Dedifferentiated amniotic fluid mesenchymal stem cell (primary cell): ENCODE measurements around the gene MAGI3.
"Not testable (repeated sequence)": the region's sequence is repeated elsewhere in the genome, so short reads cannot be mapped to it uniquely, and the experiment has no call there.

Source experiments
- DNase-seq: peaks from one replicate; pipeline ENCODE4 v3.0.0-alpha.2; 2016; ENCODE audit errors: extremely low spot score

The MAGI3 gene

DNA sequence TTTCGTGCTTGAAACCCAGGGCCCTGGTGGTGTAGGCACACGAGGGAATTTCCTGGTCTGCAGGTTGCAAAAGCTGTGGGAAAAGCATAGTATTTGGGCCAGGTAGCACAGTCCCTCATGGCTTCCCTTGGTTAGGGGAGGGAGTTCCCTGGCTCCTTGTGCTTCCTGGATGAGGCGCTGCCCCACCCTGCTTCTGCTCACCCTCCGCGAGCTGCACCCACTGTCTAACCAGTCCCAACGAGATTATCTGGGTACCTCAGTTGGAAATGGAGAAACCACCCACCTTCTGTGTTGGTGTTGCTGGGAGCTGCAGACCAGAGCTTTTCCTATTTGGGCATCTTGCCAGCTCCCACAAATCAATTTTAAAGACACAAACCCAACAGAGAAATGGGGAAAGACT lies 186.0 kb downstream of the MAGI3 start:
- DNase-seq: no peak

DNA sequence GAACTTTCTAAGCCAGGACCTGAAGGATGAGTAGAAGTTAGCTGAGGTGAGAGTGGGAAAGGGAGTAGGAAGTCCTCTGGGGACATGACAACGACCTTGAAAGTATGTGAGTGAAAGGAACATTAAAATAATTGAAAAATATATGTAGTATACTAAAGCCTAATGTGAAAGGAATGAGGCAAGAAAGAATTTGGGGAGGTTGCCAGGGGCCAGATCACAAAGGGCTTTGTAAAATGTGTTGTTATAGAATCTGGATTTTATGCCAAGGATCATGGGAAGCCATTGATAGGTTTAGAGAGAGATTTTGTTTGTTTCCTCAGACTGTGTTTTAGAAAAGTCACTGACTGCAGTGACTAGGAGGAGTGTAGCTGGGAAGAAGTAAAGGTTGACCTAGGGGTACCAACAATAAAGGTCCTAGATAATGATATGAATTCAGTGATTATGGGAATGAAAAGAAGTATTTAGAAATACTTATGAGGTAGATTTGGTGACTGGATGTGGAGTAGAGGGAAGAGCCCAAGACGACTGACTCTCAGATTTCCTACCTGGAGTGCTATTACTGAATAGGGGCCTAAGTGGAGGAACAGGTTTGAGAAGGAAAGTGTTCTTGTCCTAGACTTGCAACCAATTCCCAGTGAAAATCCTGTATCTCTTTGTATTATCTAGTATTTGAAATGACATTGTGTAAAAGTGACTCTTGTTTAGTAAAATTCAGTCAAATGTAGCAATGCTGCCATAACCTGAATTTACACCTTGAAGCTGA lies 189.1 kb downstream of the MAGI3 start:
- DNase-seq: peak; percentile 18

DNA sequence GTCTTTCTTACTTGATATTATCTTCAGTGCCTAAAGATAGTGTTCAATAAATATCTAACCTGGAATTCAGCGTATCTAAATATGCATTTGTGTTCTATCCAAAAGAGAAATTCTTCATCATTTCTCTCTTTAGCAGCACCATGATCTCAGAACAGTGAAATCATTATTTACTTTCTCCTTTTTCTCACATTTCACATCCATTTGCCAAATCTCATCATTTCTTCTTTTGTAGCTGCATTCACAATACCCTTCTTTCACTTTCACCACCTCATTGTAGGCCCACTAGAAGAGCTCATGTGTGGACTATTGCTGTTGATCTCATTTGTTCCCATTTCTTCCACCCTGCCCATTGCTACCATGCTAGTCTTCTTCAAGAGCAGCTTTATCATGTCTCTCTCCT lies 191.0 kb downstream of the MAGI3 start:
- no peak for DNase-seq

DNA sequence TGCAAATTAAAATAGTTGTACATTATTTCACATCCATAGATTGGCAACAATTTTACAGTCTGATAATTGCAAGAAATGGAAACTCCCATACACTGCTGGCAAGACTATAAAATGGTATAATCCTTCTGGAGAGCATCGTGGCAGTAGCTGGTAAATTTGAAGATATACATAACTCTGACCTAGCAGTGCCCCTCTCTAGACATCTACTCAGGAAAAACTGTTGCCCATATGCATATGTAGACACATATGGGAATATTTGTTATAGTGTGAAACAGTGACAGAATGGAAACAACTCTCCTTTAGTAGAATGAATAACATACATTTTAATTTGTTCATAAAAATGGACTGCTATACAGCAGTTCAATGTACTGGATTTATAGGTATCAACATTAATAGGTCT lies 191.8 kb downstream of the MAGI3 start:
- no peak for DNase-seq

DNA sequence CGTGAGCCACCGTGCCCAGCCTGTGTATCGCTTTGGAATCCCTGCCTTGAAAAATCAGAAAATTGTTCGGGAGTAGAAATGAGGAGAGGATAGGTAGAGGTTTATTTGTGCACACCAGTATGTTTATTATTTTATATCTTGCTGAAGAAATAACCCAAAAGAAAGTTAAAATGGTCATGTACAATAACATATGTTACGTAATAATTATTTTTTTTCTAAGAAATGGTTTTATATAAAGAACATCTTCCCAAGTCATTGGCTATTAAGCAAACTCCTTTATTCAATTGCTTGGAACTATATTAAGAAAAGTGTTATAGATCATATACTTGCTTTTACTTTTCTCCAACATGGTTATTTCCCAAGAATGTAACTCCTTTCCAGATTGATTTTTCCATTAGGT lies 197.2 kb downstream of the MAGI3 start:
- DNase-seq: no peak

DNA sequence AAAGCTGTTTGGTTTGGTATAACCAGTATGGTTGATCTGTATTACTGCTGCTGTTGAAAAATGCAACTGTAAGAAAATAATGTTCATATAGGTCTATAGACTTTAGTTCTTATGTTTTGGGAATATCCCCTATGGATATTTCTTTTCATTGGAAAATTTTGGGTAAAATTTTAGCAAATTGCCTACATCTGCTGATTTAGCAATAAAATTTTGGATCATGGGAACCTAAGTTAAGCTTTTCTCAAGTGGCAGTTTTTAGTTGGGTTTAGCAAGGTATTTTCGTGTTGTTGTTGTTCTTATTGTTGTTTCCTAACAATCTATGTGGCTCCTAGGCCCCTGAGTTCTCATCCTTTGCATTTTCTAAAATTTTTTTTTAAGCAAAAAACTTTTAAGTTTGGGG lies 201.9 kb downstream of the MAGI3 start:
- DNase-seq: no peak

DNA sequence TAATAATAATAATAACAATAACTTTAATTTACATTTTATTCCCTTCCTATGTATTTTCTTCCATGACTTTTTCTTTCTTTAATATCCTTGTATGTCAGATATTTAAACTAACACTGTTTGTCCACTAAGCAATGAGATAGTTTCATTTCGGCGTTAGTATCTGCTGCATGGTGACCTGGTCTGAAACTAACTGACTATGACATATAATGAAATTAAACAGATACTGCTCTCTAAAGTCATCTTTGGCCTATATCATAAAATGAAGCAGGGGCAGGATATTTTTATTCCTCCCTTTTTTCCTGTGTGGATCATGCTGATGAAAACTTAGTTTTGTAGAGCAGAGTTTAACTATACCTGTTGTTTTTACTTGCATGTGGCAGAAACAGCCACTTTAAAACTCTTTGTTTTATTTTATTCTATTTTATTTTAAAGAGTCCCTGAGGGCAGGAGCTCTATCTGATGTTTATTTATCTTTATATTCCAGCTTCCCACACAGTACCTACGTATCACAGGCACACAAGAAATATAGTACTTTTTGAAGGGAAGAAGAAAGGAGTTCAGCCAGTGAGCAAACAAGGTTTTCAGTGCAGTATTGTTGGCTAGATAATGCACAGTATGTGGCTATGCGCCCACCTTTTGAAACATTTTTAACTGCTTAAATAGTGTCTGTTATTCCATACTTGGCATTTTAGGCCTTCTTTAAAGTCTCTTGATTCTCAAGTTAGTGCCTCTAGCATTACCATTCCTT lies 203.4 kb downstream of the MAGI3 start:
- DNase-seq: no peak

DNA sequence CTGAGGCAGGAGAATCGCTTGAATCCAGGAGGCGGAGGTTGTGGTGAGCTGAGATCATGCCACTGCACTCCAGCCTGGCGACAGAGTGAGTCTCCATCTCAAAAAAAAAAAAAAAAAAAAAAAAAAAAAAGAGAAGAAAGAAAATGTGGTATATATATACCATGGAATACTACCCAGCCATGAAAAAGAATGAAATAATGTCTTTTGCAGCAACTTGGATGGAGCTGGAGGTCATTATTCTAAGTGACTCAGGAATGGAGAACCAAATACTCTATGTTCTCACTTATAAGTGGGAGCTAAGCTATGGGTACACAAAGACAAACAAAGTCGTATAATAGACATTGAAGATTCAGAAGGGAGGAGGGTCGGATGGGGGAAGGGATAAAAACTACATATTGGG lies 214.2 kb downstream of the MAGI3 start:
- not testable (repeated sequence) for DNase-seq

DNA sequence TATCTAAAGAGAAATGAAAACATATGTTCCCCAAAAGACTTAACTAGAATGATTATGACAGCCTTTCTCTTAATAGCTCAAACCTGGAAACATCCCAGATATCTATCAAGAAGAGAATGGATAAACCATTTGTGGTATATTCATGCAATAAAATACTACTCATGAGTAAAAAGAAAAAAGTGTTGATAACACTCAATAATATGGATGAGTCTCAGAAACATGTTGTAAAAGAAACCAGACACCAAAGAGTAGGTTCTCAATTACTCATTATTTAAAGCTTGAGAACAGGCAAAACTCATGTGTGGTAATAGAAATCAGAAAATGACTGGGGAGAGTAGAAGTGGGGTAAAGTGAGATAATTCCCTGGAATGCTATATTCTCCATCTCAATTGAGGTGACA lies 214.8 kb downstream of the MAGI3 start:
- no peak for DNase-seq

DNA sequence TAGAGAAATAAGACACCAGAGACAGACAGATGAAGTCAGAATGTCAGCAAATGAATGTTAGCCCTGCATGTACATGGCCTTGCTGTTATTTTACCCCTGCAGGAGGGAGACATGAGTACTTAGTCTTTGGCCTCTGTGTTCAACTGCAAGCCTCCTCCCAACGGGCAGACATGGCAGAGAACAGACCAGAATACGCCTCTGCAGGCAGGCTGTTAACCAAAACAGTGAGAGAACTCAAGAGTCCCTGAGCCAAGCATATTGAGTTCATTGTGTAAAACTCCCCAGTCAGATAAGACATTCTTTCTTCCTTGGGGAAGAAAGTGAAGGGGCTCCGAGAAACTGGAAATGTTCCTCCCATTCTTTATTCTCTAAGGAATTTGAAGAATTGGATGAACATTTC lies 218.1 kb downstream of the MAGI3 start:
- no peak for DNase-seq

DNA sequence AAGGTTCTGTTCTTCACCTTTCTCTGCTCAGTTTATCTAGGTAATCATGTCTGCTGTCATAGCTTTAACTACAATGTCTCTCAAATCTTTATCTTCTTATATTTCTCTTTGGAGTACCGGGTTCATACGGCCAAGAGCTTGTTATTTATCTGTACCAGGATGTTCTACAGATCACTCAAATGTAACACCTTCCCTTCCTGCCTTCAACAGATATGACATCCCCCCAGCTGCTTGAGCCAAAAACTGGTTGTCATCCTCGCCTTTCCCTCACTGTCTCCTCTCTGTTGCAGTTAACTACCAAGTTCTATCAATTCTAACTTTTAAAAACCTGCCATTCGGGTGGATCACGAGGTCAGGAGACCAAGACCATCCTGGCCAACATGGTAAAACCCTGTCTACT lies 220.1 kb downstream of the MAGI3 start:
- DNase-seq: no peak

DNA sequence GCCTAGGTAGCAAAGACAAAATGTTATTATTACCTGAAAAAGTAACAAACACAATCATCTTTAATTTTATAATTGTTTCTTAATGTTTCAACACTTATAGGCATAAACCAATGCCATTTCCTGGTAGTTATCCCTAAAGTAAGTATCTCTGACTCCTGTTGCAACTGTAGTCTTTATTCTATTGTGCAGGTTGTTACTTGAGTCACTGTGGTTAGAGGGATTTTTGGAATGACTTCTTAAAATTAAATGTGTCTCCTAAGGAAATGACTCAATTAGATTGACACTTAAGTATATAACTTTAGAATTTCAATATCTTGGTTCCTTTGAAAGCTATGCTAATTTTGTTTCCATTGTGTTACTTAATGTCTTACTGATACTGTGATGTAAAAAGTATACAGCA lies 225.1 kb downstream of the MAGI3 start:
- DNase-seq: no peak

DNA sequence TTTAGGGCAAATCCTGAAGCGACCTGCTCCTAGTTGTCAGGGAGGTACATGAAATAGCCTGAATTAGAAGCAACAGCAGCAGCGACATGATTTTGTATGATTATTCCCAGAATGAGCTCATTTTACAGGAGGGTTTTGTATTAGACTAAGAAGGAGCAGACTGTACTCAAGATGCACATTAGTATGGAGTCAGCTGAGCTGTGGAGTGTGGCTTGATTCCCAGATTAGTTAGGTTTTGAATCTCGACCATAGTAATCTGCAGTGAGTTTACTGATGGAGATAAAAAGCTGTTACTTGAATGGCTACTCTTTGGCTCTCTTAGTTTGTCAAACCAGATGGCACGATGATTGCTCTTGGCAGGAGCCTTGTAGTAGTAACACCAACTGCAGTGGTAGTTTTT lies 225.8 kb downstream of the MAGI3 start:
- DNase-seq: no peak

DNA sequence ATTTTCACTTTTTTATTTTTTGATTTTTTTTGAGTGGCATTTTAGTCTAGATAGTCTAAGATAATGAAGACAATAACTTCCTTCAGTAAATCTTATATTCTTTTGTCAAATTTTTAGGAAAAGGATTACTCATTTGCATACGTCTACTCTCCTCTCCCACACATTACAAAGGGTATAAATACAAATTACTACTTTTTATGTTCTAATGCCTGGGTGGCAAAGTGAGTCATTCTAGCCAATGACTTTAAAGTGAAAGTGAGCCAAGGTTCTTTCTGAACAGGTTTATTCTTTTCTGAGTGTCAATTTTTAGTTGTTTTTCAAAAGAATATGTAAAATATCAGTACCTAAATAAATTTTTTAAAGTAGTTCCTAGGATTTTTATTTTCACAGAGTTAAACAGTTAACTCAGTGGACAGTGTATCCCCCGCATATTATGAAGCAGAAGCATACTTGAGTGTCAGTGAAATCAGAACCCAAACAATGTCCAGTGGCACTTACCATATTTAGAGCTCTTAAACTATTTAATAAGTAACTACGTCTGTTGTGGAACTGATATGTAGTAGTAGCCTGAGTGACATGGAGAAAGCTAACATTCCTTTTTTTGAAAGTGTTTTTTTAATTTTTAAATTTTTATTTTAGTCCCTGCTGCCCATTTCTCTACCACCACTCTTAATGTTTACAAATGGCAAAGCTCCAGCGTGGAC lies 227.3 kb downstream of the MAGI3 start:
- DNase-seq: no peak

DNA sequence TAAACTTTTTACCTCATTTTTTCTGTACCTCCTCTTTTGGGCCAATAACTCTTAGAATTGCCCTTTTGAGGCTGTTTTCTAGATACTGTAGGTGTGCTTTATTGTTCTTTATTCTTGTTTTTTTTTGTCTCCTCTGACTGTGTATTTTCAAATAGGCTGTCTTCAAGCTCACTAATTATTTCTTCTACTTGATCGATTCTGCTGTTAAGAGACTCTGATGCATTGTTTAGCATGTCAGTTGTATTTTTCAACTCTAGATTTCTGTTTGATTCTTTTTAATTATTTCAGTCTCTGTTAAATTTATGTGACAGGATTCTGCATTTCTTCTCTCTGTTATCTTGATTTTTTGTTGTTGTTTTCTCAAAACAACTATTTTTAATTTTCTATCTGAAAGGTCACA lies 238.7 kb downstream of the MAGI3 start:
- DNase-seq: no peak

DNA sequence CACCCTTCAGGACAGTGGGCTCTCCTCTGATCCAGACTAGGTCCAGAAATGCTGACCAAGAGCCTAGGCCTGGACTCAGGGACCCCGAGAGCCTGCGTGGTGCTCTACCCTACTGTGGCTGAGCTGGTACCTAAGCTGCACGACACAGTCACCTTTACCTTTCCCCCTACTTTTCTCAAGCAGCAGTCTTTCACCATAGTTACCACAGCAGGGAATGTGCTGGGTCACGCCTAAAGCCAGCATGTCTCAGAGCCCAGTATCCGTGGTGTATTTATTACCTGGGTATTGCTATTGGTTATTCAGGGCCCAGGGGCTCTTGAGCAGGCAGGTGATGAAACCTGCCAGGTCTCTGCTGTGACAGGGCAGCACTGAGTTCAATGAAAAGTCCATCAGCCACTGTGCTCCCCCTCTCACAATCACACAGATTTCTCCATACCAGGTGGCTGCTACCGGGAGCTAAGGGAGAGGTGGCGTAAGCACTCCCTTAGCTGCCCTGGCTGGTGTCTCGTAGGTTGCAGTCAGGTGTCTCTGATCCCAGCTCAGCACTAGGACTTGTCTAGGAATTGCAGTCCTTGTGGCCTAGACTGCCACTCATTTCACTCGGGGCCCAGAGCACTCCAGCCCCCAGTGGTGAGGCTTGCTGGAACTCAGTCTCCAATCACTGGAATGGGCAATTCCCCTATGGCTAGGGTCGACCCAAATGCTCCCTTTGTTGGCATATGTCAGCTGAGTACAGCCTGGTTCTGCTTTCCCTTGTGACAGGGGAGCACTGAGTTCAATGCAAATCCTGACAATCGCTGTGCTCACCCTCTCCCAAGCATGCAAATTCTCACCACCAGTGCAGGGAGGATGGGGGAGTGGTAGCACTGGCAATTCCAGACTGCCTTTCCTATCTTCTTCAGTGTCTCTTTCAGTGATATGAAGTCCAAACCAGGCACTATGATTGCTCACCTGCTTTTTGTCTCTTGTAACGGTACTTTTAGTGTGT lies 240.3 kb downstream of the MAGI3 start:
- DNase-seq: no peak

DNA sequence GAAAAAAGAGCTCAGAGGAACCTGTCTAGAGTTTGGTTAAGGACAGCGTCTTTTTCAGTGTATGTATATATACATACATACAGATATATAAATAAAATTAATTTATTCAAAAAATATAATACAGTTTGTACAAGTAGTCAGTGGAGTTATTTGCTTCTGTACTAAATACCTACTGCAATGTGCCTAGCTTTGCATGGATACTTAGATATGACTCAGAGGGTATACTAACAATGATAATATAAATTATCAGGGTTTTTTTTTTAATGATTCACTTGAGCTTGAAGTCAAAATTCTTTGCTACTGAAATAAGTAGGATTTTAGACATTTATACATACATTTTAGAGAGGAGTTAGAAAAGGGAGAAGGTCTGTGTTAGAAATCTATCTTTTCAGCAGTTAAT lies 251.1 kb downstream of the MAGI3 start:
- DNase-seq: no peak

DNA sequence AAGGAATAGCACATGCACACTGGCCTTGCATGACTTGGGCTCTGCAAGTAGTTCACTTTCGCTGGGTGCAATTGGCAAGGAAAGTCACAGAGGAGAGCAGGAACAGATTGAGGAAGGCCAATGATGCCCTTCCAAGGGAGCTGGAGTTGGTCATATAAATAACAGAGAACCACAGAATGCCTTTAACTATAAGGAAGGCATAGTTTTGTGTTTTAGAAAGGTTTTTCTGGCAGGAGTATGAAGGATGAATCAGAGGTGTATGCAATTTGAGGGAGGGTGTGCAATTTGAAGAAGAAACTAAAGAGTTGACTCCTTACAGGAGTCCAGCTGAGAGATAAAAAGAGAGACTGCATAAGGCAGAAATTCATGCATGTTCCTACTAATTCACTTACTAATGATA lies 256.8 kb downstream of the MAGI3 start:
- DNase-seq: no peak

DNA sequence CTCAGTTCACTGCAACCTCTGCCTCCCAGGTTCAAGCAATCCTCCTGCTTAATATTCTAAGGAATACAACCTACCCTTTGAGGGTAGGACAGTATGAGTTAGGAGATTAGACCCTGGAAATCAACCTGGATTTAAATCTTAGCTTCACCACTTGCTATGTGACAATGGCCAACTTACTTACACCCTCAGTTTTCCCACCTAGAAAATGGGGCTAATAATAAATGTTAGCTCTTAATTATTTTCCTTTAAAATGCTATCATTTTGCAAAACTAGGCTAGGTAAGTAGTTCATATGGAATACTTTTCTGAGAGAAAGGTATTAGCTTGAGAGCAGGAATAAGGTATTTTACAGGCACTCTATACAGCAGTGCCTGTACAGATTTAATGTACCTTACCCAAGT lies 258.2 kb downstream of the MAGI3 start:
- DNase-seq: no peak

DNA sequence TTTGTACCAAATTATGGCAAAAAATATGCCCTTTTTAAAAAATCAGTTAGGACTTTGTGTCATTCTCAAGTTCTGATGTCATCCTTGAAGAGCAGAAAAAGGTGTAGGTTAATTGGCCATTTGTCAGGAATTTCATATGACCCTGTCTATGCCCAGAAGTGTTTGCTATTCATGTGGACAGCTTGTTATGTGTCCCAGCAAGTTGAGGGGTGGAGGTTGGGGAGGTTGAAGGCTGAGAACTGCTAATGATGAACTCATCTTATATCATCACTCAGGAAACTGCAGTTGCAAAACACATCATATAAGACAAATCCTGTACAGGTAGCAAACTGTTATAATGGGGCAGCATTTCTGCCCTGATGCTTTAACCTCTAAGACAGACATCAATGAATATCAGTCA lies 262.5 kb downstream of the MAGI3 start:
- DNase-seq: no peak

DNA sequence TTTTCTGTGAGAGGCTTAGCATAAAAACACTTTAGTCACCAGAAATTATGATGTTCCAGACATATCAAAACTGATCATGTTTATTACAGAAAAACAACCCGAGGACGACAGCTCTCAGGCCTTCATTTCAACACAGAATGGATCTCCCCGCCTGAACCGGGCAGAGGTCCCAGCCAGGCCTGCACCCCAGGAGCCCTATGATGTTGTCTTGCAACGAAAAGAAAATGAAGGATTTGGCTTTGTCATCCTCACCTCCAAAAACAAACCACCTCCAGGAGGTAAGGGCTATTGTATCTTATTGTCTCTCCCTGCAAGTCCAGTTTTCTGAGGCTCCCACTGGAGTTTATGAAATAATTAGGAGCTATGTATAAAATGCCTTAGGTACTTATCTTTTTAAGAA lies 263.4 kb downstream of the MAGI3 start:
- no peak for DNase-seq

DNA sequence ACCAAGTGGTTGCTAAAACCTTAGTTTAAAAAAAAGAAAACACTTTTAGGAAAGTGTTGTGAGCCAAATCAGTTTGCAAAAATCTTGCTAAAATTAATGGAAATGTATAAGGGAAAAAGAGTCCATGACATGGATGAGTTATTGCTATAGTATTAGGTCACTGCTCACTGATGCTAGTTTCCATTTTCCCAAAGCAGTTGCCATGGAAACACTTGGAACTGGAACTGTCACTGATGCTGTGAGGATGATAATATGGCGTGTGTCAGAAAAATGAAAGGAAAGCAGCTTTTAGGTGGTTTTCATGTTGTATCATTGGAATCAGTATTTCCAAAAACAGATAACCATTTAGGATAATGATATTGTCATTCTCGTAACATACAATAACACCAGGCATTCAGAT lies 264.6 kb downstream of the MAGI3 start:
- DNase-seq: no peak
